HepG2 (cell line): ENCODE data around the gene DDX20. TPM values are rescaled to one million over a fixed set of nuclear protein-coding genes. Genes with fewer than 3 reads are reported as not detected.
A peak's percentile ranks its signal among the peaks of the same experiment; 100 is the strongest.

Experiments used
- CBFB ChIP-seq: sonication (generic); formaldehyde crosslinking; IDR thresholded peaks from 2 replicates; pipeline ENCODE4 v1.4.0; 2020; ENCODE audit warnings: missing genetic modification reagents
- HMG20A ChIP-seq: IDR thresholded peaks from 2 replicates; pipeline ENCODE4 v1.6.1; 2016; ENCODE audit warnings: borderline replicate concordance
- HNF4G ChIP-seq, 2 experiments: sonication (generic) in 1 of 2; formaldehyde crosslinking in 1 of 2; IDR thresholded peaks; 2 replicates each; pipeline versions ENCODE4 v1.4.0 to v1.6.1; 2011 to 2020; ENCODE audit warnings: borderline replicate concordance in 2 of 2, low read depth in 2 of 2, mild to moderate bottlenecking in 2 of 2, low read length in 1 of 2, missing genetic modification reagents in 1 of 2, moderate library complexity in 1 of 2
- MTF2 ChIP-seq: sonication (generic); formaldehyde crosslinking; IDR thresholded peaks from 2 replicates; pipeline ENCODE4 v1.5.0; 2020; ENCODE audit warnings: missing genetic modification reagents, borderline replicate concordance
- PRDM15 ChIP-seq: sonication (generic); formaldehyde crosslinking; IDR thresholded peaks from 2 replicates; pipeline ENCODE4 v1.4.0; 2020; ENCODE audit warnings: missing genetic modification reagents
- RBFOX2 ChIP-seq: fragments of 200-400 bp; formaldehyde crosslinking; IDR thresholded peaks from 2 replicates; pipeline ENCODE4 v1.6.1; 2017; ENCODE audit warnings: low read depth, mild to moderate bottlenecking, low read length
- SMARCC2 ChIP-seq: fragments of 450-650 bp; IDR thresholded peaks from 2 replicates; pipeline ENCODE4 v1.6.1; 2017; ENCODE audit warnings: antibody characterized with exemption, mild to moderate bottlenecking
- ZNF18 ChIP-seq: sonication (generic); formaldehyde crosslinking; IDR thresholded peaks from 2 replicates; pipeline ENCODE4 v1.8.0; 2022; ENCODE audit warnings: mild to moderate bottlenecking, missing genetic modification reagents; ENCODE audit not compliant: insufficient replicate concordance
- ZNF576 ChIP-seq: sonication (generic); formaldehyde crosslinking; IDR thresholded peaks from 2 replicates; pipeline ENCODE4 v1.4.0; 2020; ENCODE audit warnings: mild to moderate bottlenecking, missing genetic modification reagents
- ZSCAN5A ChIP-seq: sonication (generic); formaldehyde crosslinking; IDR thresholded peaks from 2 replicates; pipeline ENCODE4 v1.8.0; 2022; ENCODE audit warnings: mild to moderate bottlenecking, missing genetic modification reagents, borderline replicate concordance
- polyA plus RNA-seq, 8 experiments: library from polyadenylated mRNA; depleted of rRNA in 3 of 8; stranded (reverse) in 7 of 8; unstranded in 1 of 8; fragments of >200 nt; fragmentation: Illumina TruSeq in 4 of 8; extraction: Trizol in 4 of 8; gene quantifications; 2 replicates each; pipeline versions ENCODE4 v1.2.1 to v1.2.3, GENCODE V29; 2011 to 2016; ENCODE audit warnings: low read depth in 4 of 8, missing spikeins in 1 of 8, mixed read lengths in 1 of 8; ENCODE audit not compliant: insufficient read depth in 1 of 8
- total RNA-seq, 5 experiments: library from RNA; depleted of rRNA; stranded (reverse); fragments of >200 nt; fragmentation: Illumina TruSeq; extraction: Trizol; gene quantifications; 2 replicates each; pipeline ENCODE4 v1.2.3, GENCODE V29; 2016; ENCODE audit warnings: low read depth in 1 of 5
- TF ChIP-seq, protein P1 (sequence below): IDR thresholded peaks from 2 replicates; pipeline ENCODE4 v1.6.1; 2016; ENCODE audit warnings: mild to moderate bottlenecking, missing biosample characterization, missing genetic modification reagents
- TF ChIP-seq, protein P2 (sequence below): sonication (generic); formaldehyde crosslinking; IDR thresholded peaks from 2 replicates; pipeline ENCODE4 v1.4.0; 2020; ENCODE audit warnings: missing genetic modification reagents, mild to moderate bottlenecking, borderline replicate concordance

DDX20 gene
- total and polyA plus RNA-seq, 2 of the 13 experiments (the other 11 are each of a cell fraction or from before 2014, with no cell fraction given): 4.0 to 14.3 TPM

- TF ChIP-seq MTF2: no peak
- TF ChIP-seq SMARCC2: no peak
- TF ChIP-seq ZNF18 (CRISPR knock-in tag): no peak
- TF ChIP-seq HNF4G (IDR thresholded peaks at IDR 0.05; ENCODE audit: borderline replicate concordance, low read depth, low read length): peak; percentile 70; the same call in 1 of the 2 replicates
- TF ChIP-seq HNF4G (CRISPR knock-in tag; IDR thresholded peaks at IDR 0.05; ENCODE audit: borderline replicate concordance, low read depth): peak; percentile 43; the same call in 1 of the 2 replicates
- no peak for TF ChIP-seq CBFB (CRISPR knock-in tag)
- no peak for TF ChIP-seq RBFOX2
- TF ChIP-seq ZNF576 (CRISPR knock-in tag): no peak
- TF ChIP-seq PRDM15 (CRISPR knock-in tag): no peak
- TF ChIP-seq HMG20A: peak; percentile 33; the same call in 1 of the 2 replicates
- TF ChIP-seq, protein P1, sequence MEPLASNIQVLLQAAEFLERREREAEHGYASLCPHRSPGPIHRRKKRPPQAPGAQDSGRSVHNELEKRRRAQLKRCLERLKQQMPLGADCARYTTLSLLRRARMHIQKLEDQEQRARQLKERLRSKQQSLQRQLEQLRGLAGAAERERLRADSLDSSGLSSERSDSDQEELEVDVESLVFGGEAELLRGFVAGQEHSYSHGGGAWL (CRISPR knock-in tag): no peak
- no peak for TF ChIP-seq ZSCAN5A (CRISPR knock-in tag)
- TF ChIP-seq, protein P2, sequence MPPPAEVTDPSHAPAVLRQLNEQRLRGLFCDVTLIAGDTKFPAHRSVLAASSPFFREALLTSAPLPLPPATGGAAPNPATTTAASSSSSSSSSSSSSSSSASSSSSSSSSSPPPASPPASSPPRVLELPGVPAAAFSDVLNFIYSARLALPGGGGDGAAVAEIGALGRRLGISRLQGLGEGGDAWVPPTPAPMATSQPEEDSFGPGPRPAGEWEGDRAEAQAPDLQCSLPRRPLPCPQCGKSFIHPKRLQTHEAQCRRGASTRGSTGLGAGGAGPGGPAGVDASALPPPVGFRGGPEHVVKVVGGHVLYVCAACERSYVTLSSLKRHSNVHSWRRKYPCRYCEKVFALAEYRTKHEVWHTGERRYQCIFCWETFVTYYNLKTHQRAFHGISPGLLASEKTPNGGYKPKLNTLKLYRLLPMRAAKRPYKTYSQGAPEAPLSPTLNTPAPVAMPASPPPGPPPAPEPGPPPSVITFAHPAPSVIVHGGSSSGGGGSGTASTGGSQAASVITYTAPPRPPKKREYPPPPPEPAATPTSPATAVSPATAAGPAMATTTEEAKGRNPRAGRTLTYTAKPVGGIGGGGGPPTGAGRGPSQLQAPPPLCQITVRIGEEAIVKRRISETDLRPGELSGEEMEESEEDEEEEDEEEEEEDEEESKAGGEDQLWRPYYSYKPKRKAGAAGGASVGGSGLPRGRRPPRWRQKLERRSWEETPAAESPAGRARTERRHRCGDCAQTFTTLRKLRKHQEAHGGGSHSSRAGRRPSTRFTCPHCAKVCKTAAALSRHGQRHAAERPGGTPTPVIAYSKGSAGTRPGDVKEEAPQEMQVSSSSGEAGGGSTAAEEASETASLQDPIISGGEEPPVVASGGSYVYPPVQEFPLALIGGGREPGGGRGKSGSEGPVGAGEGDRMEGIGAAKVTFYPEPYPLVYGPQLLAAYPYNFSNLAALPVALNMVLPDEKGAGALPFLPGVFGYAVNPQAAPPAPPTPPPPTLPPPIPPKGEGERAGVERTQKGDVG: no peak
These were observed 22.3 kb upstream of the DDX20 start (continued) for GRCh38 chr1:111733183-111733991.
